HepG2 (cell line): ENCODE results near the gene NDUFS7. TPM values are rescaled to one million over a fixed set of nuclear protein-coding genes. Genes with fewer than 3 reads are reported as not detected.

Experiments
- IRX3 ChIP-seq: sonication (generic); formaldehyde crosslinking; IDR thresholded peaks from 2 replicates; pipeline ENCODE4 v1.8.1; 2023; ENCODE audit warnings: mild to moderate bottlenecking, low read depth, missing genetic modification reagents, borderline replicate concordance
- MEIS1 ChIP-seq: sonication (generic); formaldehyde crosslinking; IDR thresholded peaks from 2 replicates; pipeline ENCODE4 v1.9.0; 2021; ENCODE audit warnings: mild to moderate bottlenecking, missing genetic modification reagents, moderate library complexity, borderline replicate concordance
- NR3C1 ChIP-seq: sonication (generic); formaldehyde crosslinking; IDR thresholded peaks from 2 replicates; pipeline ENCODE4 v1.4.0; 2020; ENCODE audit warnings: missing genetic modification reagents
- RBAK ChIP-seq: sonication (generic); formaldehyde crosslinking; IDR thresholded peaks from 2 replicates; pipeline ENCODE4 v1.5.1; 2020; ENCODE audit warnings: mild to moderate bottlenecking, missing genetic modification reagents
- RNF2 ChIP-seq: fragments of 450-650 bp; conservative IDR thresholded peaks from 2 replicates; pipeline ENCODE4 v1.6.1; 2016; ENCODE audit warnings: low read depth
- RORA ChIP-seq: sonication (generic); formaldehyde crosslinking; IDR thresholded peaks from 2 replicates; pipeline ENCODE4 v1.5.0; 2020; ENCODE audit warnings: mild to moderate bottlenecking, missing genetic modification reagents, moderate library complexity
- polyA plus RNA-seq, 8 experiments: library from polyadenylated mRNA; depleted of rRNA in 3 of 8; stranded (reverse) in 7 of 8; unstranded in 1 of 8; fragments of >200 nt; fragmentation: Illumina TruSeq in 4 of 8; extraction: Trizol in 4 of 8; gene quantifications; 2 replicates each; pipeline versions ENCODE4 v1.2.1 to v1.2.3, GENCODE V29; 2011 to 2016; ENCODE audit warnings: low read depth in 4 of 8, missing spikeins in 1 of 8, mixed read lengths in 1 of 8; ENCODE audit not compliant: insufficient read depth in 1 of 8
- total RNA-seq, 5 experiments: library from RNA; depleted of rRNA; stranded (reverse); fragments of >200 nt; fragmentation: Illumina TruSeq; extraction: Trizol; gene quantifications; 2 replicates each; pipeline ENCODE4 v1.2.3, GENCODE V29; 2016; ENCODE audit warnings: low read depth in 1 of 5
- TF ChIP-seq, protein P1 (sequence below), 2 experiments: IDR thresholded peaks; 2 replicates each; pipeline ENCODE4 v1.6.1; 2011 to 2012; ENCODE audit warnings: low read length in 2 of 2, borderline replicate concordance in 1 of 2, low read depth in 1 of 2, mild to moderate bottlenecking in 1 of 2, moderate library complexity in 1 of 2
- TF ChIP-seq, protein P2 (sequence below): sonication (generic); formaldehyde crosslinking; IDR thresholded peaks from 2 replicates; pipeline ENCODE4 v1.8.1; 2023; ENCODE audit warnings: mild to moderate bottlenecking, missing genetic modification reagents
- TF ChIP-seq, protein P3 (sequence below): sonication (generic); formaldehyde crosslinking; IDR thresholded peaks from 2 replicates; pipeline ENCODE4 v1.4.0; 2020; ENCODE audit warnings: mild to moderate bottlenecking, missing genetic modification reagents
- TF ChIP-seq, protein P4 (sequence below): sonication (generic); formaldehyde crosslinking; IDR thresholded peaks from 2 replicates; pipeline ENCODE4 v1.5.1; 2020; ENCODE audit warnings: missing genetic modification reagents, mild to moderate bottlenecking, borderline replicate concordance

The NDUFS7 gene
- total and polyA plus RNA-seq, 2 of the 13 experiments (the other 11 are each of a cell fraction or from before 2014, with no cell fraction given): 34.3 to 66.9 TPM

DNA sequence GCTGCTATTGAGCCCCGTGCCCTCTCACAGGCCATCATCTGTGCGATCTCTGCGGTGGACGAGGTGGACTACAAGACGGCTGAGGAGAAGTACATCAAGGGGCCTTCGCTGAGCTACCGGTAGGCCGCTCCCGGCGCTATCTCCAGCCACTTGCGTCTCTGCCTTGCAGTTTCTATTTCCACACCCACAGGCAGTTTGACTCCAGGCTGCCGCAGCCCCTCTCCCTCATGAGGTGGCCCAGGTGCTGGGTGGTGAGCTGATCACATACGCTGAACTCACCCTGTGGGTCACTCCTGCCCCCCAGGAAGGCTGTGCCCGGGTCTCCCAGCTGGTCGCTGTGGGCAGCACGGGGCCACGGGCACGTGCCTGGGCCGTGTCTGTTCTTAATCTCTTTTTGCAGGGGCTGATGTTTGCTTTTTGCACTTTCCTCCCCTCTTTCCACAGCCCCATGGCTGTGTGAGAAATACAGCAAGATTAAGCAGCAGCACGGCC is 10.6 kb upstream of the NDUFS7 start (continued):
- TF ChIP-seq, protein P1, sequence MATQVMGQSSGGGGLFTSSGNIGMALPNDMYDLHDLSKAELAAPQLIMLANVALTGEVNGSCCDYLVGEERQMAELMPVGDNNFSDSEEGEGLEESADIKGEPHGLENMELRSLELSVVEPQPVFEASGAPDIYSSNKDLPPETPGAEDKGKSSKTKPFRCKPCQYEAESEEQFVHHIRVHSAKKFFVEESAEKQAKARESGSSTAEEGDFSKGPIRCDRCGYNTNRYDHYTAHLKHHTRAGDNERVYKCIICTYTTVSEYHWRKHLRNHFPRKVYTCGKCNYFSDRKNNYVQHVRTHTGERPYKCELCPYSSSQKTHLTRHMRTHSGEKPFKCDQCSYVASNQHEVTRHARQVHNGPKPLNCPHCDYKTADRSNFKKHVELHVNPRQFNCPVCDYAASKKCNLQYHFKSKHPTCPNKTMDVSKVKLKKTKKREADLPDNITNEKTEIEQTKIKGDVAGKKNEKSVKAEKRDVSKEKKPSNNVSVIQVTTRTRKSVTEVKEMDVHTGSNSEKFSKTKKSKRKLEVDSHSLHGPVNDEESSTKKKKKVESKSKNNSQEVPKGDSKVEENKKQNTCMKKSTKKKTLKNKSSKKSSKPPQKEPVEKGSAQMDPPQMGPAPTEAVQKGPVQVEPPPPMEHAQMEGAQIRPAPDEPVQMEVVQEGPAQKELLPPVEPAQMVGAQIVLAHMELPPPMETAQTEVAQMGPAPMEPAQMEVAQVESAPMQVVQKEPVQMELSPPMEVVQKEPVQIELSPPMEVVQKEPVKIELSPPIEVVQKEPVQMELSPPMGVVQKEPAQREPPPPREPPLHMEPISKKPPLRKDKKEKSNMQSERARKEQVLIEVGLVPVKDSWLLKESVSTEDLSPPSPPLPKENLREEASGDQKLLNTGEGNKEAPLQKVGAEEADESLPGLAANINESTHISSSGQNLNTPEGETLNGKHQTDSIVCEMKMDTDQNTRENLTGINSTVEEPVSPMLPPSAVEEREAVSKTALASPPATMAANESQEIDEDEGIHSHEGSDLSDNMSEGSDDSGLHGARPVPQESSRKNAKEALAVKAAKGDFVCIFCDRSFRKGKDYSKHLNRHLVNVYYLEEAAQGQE (IDR thresholded peaks at IDR 0.05; ENCODE audit: borderline replicate concordance in 1 of 2, low read depth in 1 of 2, low read length in 2 of 2): no peak
- TF ChIP-seq, protein P2, sequence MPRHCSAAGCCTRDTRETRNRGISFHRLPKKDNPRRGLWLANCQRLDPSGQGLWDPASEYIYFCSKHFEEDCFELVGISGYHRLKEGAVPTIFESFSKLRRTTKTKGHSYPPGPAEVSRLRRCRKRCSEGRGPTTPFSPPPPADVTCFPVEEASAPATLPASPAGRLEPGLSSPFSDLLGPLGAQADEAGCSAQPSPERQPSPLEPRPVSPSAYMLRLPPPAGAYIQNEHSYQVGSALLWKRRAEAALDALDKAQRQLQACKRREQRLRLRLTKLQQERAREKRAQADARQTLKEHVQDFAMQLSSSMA: no peak
- TF ChIP-seq MEIS1 (no peak; the same call in 1 of the 2 replicates), RORA (CRISPR knock-in tag) (no peak), NR3C1 (CRISPR knock-in tag) (no peak), RBAK (CRISPR knock-in tag) (no peak), IRX3 (CRISPR knock-in tag) (no peak), RNF2 (no peak)
- TF ChIP-seq, protein P3, sequence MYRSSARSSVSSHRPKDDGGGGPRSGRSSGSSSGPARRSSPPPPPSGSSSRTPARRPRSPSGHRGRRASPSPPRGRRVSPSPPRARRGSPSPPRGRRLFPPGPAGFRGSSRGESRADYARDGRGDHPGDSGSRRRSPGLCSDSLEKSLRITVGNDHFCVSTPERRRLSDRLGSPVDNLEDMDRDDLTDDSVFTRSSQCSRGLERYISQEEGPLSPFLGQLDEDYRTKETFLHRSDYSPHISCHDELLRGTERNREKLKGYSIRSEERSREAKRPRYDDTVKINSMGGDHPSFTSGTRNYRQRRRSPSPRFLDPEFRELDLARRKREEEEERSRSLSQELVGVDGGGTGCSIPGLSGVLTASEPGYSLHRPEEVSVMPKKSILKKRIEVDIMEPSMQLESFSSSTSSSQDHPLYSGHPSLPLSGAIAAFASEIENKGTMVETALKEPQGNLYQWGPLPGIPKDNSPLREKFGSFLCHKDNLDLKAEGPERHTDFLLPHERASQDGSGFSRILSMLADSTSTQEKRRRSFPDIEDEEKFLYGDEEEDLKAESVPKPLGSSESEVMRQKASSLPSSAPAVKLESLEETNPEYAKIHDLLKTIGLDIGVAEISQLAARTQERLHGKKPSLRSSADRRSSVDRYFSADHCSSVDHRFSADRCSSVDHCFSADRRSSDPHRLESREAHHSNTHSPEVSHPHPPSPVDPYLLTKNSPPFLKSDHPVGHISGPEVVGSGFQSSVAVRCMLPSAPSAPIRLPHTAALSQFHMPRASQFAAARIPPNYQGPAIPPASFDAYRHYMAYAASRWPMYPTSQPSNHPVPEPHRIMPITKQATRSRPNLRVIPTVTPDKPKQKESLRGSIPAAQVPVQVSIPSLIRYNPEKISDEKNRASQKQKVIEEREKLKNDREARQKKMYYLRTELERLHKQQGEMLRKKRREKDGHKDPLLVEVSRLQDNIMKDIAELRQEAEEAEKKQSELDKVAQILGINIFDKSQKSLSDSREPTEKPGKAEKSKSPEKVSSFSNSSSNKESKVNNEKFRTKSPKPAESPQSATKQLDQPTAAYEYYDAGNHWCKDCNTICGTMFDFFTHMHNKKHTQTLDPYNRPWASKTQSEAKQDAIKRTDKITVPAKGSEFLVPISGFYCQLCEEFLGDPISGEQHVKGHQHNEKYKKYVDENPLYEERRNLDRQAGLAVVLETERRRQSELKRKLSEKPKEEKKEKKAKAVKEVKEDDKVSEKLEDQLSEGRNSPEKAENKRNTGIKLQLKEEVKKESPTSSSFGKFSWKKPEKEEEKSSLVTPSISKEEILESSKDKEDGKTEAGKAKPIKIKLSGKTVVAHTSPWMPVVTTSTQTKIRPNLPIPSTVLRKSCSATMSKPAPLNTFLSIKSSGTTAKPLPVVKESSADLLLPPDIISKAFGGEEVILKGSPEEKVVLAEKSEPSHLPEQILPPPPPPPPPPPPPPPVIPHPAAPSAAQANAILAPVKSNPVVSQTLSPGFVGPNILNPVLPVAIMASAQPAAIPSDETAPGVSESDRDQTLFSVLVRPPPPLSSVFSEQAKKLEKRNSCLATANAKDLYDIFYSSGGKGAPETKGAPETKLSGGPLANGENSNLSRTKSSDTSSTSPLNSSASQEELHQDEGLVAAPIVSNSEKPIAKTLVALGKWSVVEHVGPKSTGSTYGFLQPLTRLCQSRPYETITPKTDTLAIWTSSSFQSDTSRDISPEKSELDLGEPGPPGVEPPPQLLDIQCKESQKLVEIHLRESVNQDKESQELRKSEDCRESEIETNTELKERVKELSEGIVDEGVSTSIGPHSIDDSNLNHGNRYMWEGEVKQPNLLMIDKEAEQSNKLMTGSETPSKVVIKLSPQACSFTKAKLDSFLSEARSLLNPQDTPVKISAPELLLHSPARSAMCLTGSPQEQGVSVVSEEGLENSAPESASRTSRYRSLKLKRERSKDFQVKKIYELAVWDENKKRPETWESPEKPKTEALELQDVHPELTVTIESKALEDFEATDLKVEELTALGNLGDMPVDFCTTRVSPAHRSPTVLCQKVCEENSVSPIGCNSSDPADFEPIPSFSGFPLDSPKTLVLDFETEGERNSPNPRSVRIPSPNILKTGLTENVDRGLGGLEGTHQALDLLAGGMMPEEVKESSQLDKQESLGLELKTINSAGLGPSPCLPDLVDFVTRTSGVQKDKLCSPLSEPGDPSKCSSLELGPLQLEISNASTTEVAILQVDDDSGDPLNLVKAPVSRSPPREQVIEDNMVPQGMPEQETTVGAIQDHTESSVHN (CRISPR knock-in tag): no peak; the same call in 1 of the 2 replicates
- TF ChIP-seq, protein P4, sequence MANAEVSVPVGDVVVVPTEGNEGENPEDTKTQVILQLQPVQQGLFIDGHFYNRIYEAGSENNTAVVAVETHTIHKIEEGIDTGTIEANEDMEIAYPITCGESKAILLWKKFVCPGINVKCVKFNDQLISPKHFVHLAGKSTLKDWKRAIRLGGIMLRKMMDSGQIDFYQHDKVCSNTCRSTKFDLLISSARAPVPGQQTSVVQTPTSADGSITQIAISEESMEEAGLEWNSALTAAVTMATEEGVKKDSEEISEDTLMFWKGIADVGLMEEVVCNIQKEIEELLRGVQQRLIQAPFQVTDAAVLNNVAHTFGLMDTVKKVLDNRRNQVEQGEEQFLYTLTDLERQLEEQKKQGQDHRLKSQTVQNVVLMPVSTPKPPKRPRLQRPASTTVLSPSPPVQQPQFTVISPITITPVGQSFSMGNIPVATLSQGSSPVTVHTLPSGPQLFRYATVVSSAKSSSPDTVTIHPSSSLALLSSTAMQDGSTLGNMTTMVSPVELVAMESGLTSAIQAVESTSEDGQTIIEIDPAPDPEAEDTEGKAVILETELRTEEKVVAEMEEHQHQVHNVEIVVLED (CRISPR knock-in tag): no peak
